KMS-11 (cell line): ENCODE results near the gene TOX2.

ENCODE experiments used
- H2AFZ ChIP-seq: fragments of 200-600 bp; sonication (generic); 2 replicates; pipeline ENCODE4 v1.6.1; 2016; ENCODE audit warnings: antibody characterized with exemption, mixed run types, low read depth
- H3K27ac ChIP-seq: fragments of 200-600 bp; sonication (generic); 2 replicates; pipeline ENCODE4 v1.6.1; 2016; ENCODE audit warnings: mild to moderate bottlenecking, mixed run types
- H3K27me3 ChIP-seq: fragments of 200-600 bp; sonication (generic); 2 replicates; pipeline ENCODE4 v1.6.1; 2017; ENCODE audit warnings: mild to moderate bottlenecking, low read depth, mixed run types, moderate library complexity; ENCODE audit not compliant: insufficient read depth
- H3K36me3 ChIP-seq: fragments of 200-600 bp; sonication (generic); 2 replicates; pipeline ENCODE4 v1.6.1; 2017; ENCODE audit warnings: mild to moderate bottlenecking, mixed run types; ENCODE audit not compliant: insufficient read depth
- H3K4me1 ChIP-seq: fragments of 200-600 bp; sonication (generic); 2 replicates; pipeline ENCODE4 v1.6.1; 2016; ENCODE audit warnings: mild to moderate bottlenecking, low read depth, mixed run types; ENCODE audit not compliant: poor library complexity, severe bottlenecking
- H3K4me2 ChIP-seq: fragments of 200-600 bp; sonication (generic); 2 replicates; pipeline ENCODE4 v1.7.0; 2016; ENCODE audit warnings: mild to moderate bottlenecking, mixed run types
- H3K4me3 ChIP-seq: fragments of 200-600 bp; sonication (generic); IDR thresholded peaks from 2 replicates; pipeline ENCODE4 v1.6.1; 2017; ENCODE audit warnings: low read depth, low read length, mixed read lengths; ENCODE audit not compliant: insufficient read depth
- H3K79me2 ChIP-seq: fragments of 200-600 bp; sonication (generic); 2 replicates; pipeline ENCODE4 v1.6.1; 2016; ENCODE audit warnings: low read depth, mixed run types; ENCODE audit not compliant: insufficient read depth
- H3K9ac ChIP-seq: fragments of 200-600 bp; sonication (generic); 2 replicates; pipeline ENCODE4 v1.6.1; 2016; ENCODE audit warnings: mild to moderate bottlenecking, mixed run types
- H4K20me1 ChIP-seq: fragments of 200-600 bp; sonication (generic); 2 replicates; pipeline ENCODE4 v1.6.1; 2016; ENCODE audit warnings: mild to moderate bottlenecking, mixed run types; ENCODE audit not compliant: insufficient read depth
- TF ChIP-seq, protein P1 (sequence below): fragments of 200-600 bp; sonication (generic); conservative IDR thresholded peaks from 2 replicates; pipeline ENCODE4 v1.6.1; 2017; ENCODE audit warnings: low read depth, mild to moderate bottlenecking, antibody characterized with exemption, low read length, moderate library complexity, mixed read lengths

The TOX2 gene

DNA sequence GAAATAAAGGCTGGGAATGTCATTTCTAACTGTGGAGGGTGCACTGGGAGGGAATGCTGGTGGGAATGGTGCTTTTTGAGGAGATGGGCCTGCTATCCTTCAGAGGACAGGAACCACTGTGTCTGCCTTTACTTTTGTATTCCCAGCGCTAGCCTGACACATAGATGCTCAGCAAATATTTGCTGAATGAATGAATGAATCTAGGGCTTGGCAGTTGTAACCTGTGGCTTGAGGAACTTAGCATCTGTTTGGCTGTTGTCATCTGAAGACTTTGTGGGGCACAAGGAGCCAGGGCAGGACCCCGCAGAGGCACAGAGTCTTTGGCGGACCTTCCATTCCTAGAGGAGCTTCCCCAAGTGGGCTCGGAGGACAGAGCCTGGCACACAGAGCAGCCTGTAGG lies 6.1 kb downstream of the TOX2 start:
- no peak overlapping the region for H3K9ac ChIP-seq
- no peak overlapping the region for H3K4me3 ChIP-seq
- H3K27me3 ChIP-seq, result no peaks in the 10 kb centered on the region
- no peak overlapping the region for H2AFZ ChIP-seq
- H3K79me2 ChIP-seq, result peaks cover 95% of the 10 kb centered on the region
- no peak overlapping the region for H3K27ac ChIP-seq
- H3K4me1 ChIP-seq, result peaks cover 94% of the 10 kb centered on the region
- TF ChIP-seq, protein P1, sequence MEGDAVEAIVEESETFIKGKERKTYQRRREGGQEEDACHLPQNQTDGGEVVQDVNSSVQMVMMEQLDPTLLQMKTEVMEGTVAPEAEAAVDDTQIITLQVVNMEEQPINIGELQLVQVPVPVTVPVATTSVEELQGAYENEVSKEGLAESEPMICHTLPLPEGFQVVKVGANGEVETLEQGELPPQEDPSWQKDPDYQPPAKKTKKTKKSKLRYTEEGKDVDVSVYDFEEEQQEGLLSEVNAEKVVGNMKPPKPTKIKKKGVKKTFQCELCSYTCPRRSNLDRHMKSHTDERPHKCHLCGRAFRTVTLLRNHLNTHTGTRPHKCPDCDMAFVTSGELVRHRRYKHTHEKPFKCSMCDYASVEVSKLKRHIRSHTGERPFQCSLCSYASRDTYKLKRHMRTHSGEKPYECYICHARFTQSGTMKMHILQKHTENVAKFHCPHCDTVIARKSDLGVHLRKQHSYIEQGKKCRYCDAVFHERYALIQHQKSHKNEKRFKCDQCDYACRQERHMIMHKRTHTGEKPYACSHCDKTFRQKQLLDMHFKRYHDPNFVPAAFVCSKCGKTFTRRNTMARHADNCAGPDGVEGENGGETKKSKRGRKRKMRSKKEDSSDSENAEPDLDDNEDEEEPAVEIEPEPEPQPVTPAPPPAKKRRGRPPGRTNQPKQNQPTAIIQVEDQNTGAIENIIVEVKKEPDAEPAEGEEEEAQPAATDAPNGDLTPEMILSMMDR, result no peak
- H3K4me2 ChIP-seq, result peak overlapping the region; percentile 91
- H4K20me1 ChIP-seq, result no peaks in the 10 kb centered on the region
- H3K36me3 ChIP-seq, result no peaks in the 10 kb centered on the region

GRCh38 chr20:43921227-43921780 lies 6.7 kb downstream of the TOX2 start:
- Histone ChIP-seq H4K20me1 (no peaks in the 10 kb centered on the region), H3K4me1 (peaks cover 94% of the 10 kb centered on the region), H2AFZ (no peak overlapping the region), H3K36me3 (no peaks in the 10 kb centered on the region), H3K79me2 (peaks cover 95% of the 10 kb centered on the region), H3K9ac (no peak overlapping the region), H3K4me2 (peak overlapping the region; percentile 91), H3K4me3 (no peak overlapping the region), H3K27me3 (no peaks in the 10 kb centered on the region), H3K27ac (peak overlapping the region; percentile 20; the same call in 1 of the 2 replicates)
- TF ChIP-seq, protein P1, result no peak

- H3K79me2 ChIP-seq, result peaks cover 96% of the 10 kb centered on the region
- H3K27me3 ChIP-seq, result no peaks in the 10 kb centered on the region
- peak overlapping the region; percentile 91 for H3K4me2 ChIP-seq
Observed at GRCh38 chr20:43922614-43923013, 8.0 kb downstream of the TOX2 start.

GRCh38 chr20:43923322-43923721 lies 8.7 kb downstream of the TOX2 start:
- Histone ChIP-seq H3K4me3 (no peak overlapping the region), H3K27me3 (no peaks in the 10 kb centered on the region), H4K20me1 (no peaks in the 10 kb centered on the region), H3K79me2 (peaks cover 89% of the 10 kb centered on the region), H3K4me2 (peak overlapping the region; percentile 91), H2AFZ (no peak overlapping the region), H3K4me1 (peaks cover 84% of the 10 kb centered on the region), H3K36me3 (no peaks in the 10 kb centered on the region), H3K9ac (no peak overlapping the region; the same call in 1 of the 2 replicates), H3K27ac (peak overlapping the region; percentile 25; the same call in 1 of the 2 replicates)
- TF ChIP-seq, protein P1, result no peak

More at GRCh38 chr20:43922614-43923013, 8.0 kb downstream of the TOX2 start:
- no peak overlapping the region for H2AFZ ChIP-seq
- H3K4me3 ChIP-seq, result no peak overlapping the region
- H3K36me3 ChIP-seq, result no peaks in the 10 kb centered on the region
- TF ChIP-seq, protein P1, result no peak
- peaks cover 91% of the 10 kb centered on the region for H3K4me1 ChIP-seq
- no peak overlapping the region for H3K9ac ChIP-seq
- no peaks in the 10 kb centered on the region for H4K20me1 ChIP-seq
- peak overlapping the region; percentile 25; the same call in 1 of the 2 replicates for H3K27ac ChIP-seq
